GM21515 (cell line): ENCODE results near the gene IRF2.

Source experiments
- ATAC-seq: cut with Tn5 transposase; IDR thresholded peaks from one replicate; pipeline ENCODE4 v1.9.1; 2021; ENCODE audit not compliant: unreplicated experiment

IRF2 gene

DNA sequence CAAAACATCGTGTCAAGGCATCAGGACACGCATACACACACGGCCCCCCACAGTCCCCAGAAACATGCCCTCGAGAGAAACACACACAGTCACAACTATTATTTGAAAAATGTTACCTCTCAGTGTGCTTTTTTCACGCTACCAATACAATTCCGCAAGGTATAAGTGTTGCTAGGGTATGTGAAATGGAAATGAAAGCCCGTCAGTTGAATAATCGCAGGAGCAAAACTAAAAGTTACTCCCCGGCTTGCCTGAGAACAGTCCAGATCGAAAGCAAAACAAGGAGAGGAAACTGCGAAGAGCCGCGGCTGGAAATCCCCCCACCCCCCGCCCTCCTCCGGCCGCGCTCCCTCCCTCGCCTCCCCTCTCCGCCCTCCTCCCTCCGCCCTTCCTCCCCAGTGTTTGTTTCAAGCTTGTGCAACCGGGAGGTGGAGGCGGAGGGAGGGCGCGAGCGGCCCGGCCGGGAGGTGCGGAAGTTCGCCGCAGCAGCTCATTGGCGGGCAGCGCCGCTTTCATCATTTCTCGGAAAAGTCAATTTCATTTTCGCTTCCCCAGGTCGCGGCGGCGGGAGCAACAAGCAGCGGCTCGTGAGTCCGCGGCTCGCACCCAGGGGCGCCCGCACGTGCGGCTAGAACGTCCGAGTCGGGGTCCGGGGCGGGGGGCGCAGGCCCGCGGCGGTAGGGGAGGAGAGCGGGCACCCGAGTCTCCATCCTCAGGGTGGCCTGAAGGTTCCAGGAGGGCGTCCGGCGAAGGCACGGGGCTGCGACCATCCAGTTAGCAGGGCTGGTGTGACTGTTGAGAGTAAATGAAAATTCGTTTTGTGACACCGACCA is at the start of gene IRF2:
IRF2 (minus strand) TSS at position 288 of the 833 bp plus-strand sequence. CDS start 45,486 bp downstream, outside the sequence.
- ATAC-seq = peak; percentile 62

DNA sequence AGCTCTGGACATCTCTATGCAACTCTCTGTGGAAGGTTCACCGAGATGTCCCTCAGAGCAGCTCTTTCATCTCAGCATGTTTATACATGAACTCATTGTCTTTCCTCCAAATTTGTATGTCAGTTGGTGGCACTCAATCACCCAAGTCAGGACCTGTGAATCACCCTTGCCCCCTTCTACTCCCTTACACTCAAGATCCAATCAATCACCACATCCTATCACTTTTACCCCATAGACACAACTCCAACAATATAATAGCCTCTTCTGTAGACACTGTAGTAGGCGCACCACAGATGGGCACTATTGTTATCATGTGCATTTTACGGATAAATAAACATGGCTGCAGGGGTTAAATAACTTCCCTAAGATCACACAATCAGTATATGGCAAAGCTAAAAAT is 41.3 kb upstream of the IRF2 start:
- ATAC-seq = no peak

DNA sequence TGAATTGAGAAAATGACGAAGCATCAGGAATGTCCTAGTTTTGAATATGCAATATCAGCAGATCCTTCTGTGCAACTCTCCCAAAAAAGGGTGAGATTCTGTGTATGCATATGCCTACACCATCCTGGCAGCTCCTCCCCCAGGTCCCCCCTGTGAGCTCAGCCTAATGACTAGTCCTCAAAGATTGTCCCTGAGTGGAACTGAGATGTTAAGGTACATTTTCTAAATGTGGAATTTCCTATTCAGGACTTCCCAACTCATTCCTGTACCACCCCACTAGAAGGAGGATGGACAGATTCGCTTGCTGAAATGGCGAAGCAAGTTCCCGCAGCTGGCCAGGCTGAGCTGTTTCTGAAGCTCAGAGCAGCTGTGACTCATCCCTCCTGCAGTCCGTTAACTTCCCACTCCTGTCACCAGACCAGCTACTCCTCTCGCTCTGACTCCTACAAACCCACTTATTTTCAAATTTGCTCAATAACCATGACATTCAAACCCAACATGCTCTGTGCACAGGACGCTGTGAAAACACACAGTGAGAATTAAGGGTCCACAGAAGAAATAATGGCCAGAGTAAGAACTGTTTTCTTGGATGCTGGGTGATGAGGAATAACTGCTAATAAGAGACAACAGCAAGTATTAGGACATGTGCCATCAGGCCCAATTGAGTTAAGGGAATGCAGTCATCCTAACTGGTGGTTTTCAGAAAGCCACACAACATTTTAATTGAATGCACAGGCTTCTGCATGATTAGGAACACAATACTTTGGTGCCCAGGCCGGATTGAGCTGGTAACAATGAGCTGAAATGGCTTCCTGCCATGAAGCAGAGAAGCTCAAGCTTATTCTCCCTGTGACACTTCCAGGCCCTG is 40.0 kb upstream of the IRF2 start:
- ATAC-seq = peak; percentile 95

DNA sequence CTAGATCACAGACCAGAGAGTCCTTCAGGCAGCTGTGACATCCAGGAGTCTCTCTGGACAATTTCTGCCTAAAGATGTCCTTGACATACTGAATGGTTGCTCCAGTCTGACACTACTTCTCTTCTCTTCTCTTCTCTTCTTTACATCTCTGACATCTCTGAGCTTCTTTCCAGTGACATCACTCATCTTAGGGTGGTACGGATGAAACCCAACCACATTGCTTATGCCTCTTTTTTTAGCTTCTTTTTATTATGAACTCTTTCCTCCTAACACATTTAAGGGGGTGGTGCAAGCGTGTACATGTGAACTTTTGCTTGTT is 39.4 kb upstream of the IRF2 start:
- ATAC-seq = peak; percentile 3

DNA sequence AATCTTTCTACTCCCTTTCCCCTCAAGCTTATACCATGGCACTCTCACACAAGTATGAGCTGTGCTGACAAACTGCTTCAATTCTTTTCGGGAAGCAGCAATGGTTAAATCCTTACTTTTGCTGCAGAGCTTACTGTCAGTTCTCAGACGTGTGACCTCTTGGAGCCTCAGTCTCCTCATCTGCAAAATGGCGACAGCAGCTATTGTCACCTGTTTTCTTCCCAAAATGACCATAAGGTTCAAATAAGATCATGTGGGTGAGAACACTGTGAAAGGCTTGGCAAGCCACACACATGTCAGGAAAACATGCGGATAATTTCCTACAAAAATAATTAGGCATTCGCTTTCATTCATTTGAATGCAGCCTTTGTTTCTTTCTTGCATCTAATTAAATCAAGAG is 36.8 kb upstream of the IRF2 start:
- ATAC-seq = no peak

DNA sequence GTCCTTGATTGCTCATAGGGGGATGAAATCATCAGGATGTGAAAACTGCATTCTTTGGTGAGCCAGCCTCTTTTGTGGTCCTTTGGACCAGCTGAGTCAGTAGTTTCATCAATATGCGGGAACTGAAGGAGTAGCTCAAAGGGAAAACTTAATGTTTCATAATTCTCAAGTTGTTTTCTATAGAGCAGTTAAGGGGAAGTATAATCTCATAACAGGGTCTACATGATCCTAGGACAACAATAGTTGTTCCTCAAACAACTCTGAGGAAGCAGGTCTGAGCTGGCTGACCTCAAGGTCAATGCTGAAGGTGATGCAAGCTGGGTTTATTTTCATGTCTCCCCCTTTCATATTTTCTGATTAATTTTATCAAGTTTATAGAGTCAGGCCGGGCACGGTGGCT is 36.1 kb upstream of the IRF2 start:
- ATAC-seq = no peak

DNA sequence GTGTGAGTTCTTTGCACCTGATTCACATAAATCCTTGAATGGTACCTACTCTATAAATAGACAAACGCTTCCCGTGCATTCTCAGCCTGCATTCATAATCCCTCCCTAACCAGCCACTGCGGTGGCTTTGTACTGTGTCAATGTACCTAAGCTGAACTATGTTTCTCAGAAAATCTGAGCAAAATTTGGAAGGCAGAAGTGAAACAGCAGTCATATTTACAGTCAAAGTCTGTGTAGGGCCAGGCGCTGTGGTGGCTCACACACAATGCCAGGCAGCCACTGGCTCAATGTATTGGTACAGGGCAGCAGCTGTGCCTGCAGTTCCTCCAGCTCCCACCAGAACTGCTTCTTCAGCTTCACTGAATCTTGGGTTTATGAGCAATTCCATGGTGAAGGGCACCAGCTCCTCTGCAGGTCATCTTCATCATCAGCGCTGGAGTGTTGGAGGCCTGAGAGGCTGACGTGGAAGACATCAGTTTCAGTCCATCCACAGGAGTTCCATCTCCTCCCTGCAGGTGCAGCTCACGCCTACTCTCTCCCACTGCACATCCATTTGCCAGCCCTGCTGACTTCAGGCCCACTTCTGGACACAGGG is 32.3 kb upstream of the IRF2 start:
- ATAC-seq = peak; percentile 94

DNA sequence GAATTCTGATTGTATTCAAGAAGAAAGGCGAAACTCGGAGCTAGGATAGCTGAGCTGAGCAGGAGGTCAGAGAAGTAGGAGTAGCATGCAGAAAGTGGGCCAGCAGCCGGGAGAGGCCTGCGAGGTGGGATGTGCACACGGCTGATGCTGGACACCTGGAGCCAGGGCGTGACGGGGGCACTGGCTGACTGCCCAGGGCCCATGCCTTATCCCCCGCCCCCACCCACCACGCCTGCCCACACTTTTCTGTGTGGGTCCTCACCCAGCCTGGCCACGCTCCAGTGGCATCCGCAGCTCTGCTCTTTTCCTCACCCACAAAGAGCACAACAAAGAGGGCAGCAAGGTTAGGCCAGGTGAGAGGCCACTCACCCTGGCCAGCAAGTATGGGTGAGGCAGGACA is 30.0 kb upstream of the IRF2 start:
- ATAC-seq = no peak

DNA sequence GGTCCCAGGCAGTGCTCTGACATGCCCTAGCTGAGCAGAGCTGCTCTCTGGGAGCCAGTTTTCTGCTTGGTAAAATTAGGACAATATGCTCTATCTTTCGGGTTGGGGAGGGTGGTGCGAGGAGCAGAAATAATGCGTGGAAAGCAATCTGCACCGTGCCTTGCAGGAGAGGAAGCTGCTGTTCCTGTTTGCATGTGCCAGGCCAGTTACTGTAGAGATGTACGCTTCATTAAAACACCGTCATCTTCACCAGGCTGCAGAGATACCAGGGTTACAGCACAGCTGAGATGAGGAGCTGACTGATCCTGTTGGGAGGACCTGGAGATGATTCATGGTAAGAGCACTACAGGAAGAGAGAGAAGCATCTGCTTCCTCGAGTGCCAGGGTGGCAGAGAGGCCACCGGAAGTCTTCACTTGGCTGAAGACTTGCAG is 29.5 kb upstream of the IRF2 start:
- ATAC-seq = no peak

DNA sequence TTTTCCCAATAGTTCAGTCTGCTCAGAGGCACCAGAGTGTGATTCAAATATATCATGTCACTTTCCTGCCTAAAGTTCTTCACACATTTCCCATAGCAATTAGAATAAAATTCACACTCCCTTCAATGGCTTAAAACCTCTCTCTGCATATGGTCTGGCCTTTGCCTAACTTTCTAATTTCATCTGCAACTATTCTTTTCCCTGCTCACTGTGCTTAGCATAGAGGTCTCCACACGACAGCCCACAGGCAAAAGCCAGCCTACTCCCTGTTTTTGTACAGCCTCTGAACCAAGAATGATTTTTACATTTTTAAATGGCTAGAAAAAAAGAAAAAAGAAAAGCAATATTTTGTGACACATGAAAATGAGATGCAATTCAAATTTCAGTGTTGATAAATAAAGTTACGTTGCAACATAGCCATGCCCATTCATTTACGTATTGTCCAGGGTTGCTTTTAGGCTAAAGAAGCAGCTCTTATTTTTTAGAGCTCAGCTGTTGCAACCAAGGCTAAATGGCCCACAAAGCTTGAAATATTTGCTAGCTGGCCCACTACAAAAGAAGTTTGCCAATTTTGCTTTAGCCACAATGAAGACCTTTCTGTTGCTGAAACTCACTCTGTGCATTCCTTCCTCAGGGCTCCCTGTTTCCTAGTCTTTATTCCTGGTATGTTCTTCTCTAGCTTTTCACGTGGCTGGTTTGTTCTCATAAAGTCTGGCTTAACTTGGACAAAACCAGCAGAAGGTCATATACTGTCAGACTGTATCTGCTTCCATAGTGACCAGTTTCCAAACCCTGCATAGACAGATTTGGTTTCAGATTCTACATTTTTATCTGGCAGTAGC is 26.6 kb upstream of the IRF2 start:
- no peak for ATAC-seq

DNA sequence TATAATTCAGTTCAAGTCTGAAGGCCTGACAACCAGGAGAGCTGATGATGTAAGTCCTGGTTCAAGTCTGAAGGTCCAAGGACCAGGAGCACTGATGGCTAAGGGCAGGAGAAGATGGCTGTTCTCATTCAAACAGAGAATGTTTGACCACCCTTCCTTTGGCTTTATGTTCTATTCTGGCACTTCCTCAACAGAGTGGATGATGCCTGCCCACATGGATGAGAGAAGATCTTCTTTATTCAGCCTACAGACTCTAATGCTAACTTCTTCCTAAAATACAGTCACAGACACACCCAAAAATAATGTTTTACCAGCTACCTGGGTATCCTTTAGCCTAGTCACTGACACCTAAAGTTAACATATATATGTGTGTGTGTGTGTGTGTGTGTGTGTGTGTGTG is 25.6 kb upstream of the IRF2 start:
- no peak for ATAC-seq

DNA sequence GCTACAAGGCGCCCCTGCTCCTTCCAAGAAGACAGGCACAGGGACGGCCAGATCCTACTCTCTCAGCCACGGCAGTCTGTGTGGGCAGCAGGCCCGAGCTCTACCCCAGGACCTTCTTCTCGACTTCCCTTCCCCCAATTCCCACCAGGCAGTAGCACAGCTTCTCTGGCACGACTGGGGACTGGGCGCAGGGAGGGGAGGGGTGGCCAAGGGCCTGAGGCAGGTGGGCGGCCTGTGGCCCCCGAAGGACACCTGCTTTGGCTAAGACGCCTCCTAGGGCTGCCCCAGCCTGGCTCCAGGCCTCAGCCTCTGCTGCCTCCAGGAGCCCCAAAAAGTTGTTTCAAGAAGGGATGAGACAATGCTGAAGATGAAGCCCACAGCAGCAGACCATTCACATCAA is 24.2 kb upstream of the IRF2 start:
- no peak for ATAC-seq

DNA sequence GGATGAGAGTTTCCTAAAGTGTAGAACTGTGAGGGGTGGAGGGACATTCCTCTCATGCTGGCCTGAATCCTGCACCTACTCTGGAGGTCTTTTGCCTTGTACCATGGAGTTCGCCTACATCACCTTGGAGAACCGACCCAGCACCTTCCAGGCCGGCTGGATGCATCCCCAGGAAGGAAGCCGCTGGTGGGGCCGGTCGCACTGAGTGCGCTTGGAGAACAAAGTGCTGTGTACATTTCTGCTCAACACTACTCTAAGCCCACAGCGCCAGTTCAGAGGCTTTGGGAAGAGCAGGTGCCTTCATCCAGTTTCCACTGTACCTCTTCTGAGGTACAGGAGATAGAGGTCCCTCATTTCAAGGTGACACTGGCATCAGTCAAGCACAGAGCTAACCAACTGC is 15.4 kb upstream of the IRF2 start:
- ATAC-seq = no peak

DNA sequence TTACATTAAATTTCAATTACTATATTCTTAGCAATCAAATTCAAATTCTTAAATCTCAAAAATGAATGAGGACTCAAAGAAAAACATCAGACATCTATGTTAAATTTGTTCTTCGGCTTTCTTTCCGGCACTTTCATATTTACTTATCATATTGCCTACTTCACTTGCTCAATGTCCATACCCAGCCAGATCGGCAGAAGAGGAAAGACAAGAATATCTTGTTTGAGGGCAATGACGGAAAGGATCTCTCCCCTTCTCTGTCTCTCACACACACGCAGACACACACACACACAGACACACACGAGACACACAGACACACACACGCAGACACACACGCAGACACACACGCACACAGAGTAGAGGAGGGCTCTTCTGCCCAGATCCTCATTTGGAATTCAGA is 13.2 kb upstream of the IRF2 start:
- no peak for ATAC-seq

DNA sequence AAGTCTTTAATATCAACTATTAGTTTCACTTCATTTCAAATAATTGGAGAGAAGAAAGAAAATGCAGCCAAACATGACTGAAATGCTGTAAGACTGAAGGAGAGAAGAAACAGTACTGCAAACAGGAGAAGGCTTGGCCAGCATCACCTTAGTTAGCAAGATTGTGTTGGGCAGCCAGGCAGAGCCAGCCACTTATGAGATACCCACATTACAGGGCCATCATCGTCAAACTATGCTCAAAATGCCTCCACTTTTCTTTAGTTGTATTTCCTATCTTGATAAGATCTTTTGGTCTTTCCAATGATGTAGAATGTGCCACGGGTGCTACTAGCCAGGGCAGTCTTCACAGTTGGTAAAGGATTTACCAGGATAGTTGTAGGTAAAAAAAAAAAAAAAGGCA is 10.9 kb upstream of the IRF2 start:
- no peak for ATAC-seq

DNA sequence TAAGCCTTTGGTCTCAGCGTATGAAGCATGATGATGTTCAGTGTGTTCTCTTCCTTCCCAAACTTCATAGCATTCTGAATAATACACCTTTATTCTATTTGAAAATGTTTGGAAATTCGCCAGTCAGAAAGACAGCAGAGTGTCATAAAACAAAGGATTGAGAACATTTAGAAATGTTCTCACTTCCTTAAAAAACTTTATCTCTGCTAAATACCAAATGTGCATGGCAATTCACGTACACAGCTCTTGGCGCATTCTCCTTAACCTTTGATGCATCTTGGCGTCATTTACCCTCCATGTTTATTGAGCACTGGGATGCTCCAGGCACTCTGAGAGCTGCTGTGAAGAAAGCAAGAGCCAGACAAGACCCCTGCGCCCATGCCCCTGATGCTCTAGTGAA is 7.2 kb upstream of the IRF2 start:
- no peak for ATAC-seq

DNA sequence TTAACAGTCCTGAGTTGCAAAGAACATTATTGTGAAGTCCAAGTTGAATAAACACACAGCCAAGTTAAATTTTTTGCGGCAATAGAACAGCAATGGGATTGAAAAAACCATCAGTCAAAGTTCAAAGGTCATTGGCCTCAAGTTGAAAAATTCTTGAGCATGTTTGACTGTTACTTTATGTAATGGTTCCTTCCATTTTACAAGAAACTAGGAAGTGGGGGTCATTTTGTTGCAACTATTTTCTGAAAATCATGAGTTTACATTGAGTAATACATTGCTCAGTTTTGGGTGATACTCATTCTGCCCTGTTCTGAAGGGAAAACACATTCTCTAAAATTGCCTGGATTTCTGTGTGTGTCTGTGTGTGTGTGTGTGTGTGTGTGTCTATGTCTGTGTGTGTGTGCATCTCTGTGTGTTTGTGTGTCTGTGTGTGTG is 5.2 kb upstream of the IRF2 start:
- ATAC-seq = no peak

DNA sequence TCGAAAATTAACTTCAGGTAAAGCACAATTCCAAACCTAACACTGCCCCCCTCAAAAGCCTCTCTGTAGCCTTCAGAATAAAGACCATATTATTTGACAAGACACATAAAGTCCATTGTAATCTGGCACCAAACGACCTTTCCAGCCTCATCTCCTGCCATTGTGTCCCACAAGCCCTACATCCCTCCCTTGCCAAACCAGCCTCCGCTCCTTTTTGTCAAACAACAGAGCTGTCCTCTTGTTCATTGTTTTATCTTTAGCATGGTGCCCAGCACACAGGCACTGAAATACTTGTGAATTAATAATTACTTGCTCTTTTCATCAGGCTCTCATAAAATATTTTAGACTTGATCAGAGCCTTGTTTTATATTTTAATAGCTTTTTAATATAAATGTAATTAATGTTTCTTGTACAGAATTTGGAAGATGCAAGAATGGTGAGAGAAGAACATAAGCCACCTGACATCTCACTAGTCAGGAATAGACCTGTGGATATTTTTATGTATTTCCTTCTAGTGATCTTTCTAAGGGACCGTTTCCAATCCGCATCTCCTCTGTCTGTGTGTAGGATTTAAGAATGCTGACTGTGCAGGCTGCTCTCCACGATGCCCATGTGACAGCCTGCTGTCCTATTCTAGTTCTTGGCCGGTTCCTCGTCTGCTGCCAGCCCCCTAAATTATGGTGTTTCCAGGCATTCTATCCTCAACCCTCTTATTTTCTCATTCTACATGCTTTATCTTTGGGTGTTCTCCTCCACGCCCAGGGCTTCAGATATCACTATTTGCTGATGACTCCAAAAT is 3.0 kb upstream of the IRF2 start:
- ATAC-seq = no peak

DNA sequence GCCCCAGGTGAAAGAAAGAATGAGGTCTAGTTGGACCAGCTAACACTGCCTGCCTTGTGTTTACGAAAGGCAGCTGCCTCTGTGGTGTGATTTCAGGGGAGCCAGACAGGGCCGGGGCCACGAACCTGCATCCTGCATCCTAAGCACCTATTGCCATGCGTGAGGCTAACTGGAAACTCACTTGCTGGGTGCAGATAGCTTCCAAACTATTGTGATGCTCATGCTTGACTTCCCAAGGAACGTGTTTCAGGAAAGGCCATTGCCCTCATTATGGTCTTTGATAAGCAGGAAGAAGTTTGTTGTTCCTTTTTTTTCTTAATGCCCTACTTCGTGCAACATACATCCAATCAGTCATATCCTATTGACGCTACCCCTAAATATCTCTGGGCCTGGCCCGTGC is 2.3 kb upstream of the IRF2 start:
- ATAC-seq = no peak

DNA sequence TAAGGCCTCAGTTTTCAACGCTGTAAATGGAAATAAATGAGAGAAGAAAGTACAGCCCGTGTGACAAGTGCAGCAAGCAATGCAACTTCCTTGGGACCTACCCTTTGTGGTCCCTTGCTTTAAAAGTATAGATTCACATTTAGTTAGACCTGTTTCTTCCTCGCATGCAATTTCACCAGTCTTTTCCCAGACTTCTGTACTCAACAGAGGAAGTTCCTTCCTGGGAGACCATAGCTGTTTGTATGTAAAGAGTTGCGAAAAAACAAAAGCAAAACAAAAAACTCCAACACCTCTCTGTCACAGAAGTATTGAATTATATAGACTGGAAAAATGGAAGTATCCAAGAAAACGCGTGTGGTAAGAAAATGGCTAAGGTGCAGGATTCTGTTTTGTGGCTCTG is 1.1 kb upstream of the IRF2 start:
- ATAC-seq = no peak
